Activated naive CD8-positive, alpha-beta T cell treated with anti-CD3 and anti-CD28 coated beads for 36 hours (primary cell): Measurements from ENCODE around the gene GPC5. TPM values are rescaled to one million over a fixed set of nuclear protein-coding genes. Genes with fewer than 3 reads are reported as not detected.
"Not testable (repeated sequence)": the region's sequence is repeated elsewhere in the genome, so short reads cannot be mapped to it uniquely, and the experiment has no call there.

Source experiments
- DNase-seq: peaks from one replicate; pipeline ENCODE4 v3.0.0; 2021
- H3K27ac Mint-ChIP-seq: one replicate; pipeline ENCODE4 v1.8.0; 2022; ENCODE audit warnings: mild to moderate bottlenecking, moderate library complexity, mixed read lengths
- H3K27me3 Mint-ChIP-seq: one replicate; pipeline ENCODE4 v1.8.0; 2022; ENCODE audit warnings: mild to moderate bottlenecking, mixed read lengths
- H3K36me3 Mint-ChIP-seq: one replicate; pipeline ENCODE4 v1.8.0; 2021; ENCODE audit warnings: mild to moderate bottlenecking, mixed read lengths
- H3K4me1 Mint-ChIP-seq: one replicate; pipeline ENCODE4 v1.8.0; 2021; ENCODE audit warnings: mixed read lengths
- H3K4me3 Mint-ChIP-seq: one replicate; pipeline ENCODE4 v1.8.0; 2022; ENCODE audit warnings: mild to moderate bottlenecking, moderate library complexity, mixed read lengths
- H3K9me3 Mint-ChIP-seq: one replicate; pipeline ENCODE4 v1.8.0; 2022; ENCODE audit warnings: mixed read lengths
- total RNA-seq, 2 experiments: library from RNA; stranded (reverse); gene quantifications; one replicate each; pipeline ENCODE4 v1.2.3, GENCODE V29; 2021

GPC5 gene
- total RNA-seq, 2 experiments from 2014 or later: 0.23 TPM; not detected in 1

- Mint-ChIP-seq H3K9me3 (no peaks in the 10 kb centered on the region), H3K4me3 (no peak overlapping the region), H3K27me3 (no peaks in the 10 kb centered on the region), H3K27ac (no peak overlapping the region), H3K36me3 (no peaks in the 10 kb centered on the region), H3K4me1 (no peaks in the 10 kb centered on the region)
- no peak for DNase-seq
Measured at GRCh38 chr13:91647361-91647990, 249.1 kb downstream of the GPC5 start.

- no peaks in the 10 kb centered on the region for H3K27me3 Mint-ChIP-seq
- H3K36me3 Mint-ChIP-seq: no peaks in the 10 kb centered on the region
- H3K4me3 Mint-ChIP-seq: no peak overlapping the region
- no peaks in the 10 kb centered on the region for H3K4me1 Mint-ChIP-seq
- DNase-seq: no peak
- no peak overlapping the region for H3K27ac Mint-ChIP-seq
- H3K9me3 Mint-ChIP-seq: no peaks in the 10 kb centered on the region
Measured at GRCh38 chr13:91648012-91648411, 249.6 kb downstream of the GPC5 start.

- no peaks in the 10 kb centered on the region for H3K36me3 Mint-ChIP-seq
- H3K27me3 Mint-ChIP-seq: no peaks in the 10 kb centered on the region
- H3K4me3 Mint-ChIP-seq: no peak overlapping the region
Measured at GRCh38 chr13:91649456-91649855, 251.0 kb downstream of the GPC5 start.

GRCh38 chr13:91652404-91653301, 254.2 kb downstream of the GPC5 start:
- no peak overlapping the region for H3K27ac Mint-ChIP-seq
- H3K36me3 Mint-ChIP-seq: no peaks in the 10 kb centered on the region
- H3K27me3 Mint-ChIP-seq: no peaks in the 10 kb centered on the region
- H3K4me3 Mint-ChIP-seq: no peak overlapping the region
- H3K4me1 Mint-ChIP-seq: no peaks in the 10 kb centered on the region
- no peak for DNase-seq
- no peaks in the 10 kb centered on the region for H3K9me3 Mint-ChIP-seq

More at GRCh38 chr13:91649456-91649855, 251.0 kb downstream of the GPC5 start:
- no peak overlapping the region for H3K27ac Mint-ChIP-seq
- H3K9me3 Mint-ChIP-seq: no peaks in the 10 kb centered on the region
- no peak for DNase-seq
- no peaks in the 10 kb centered on the region for H3K4me1 Mint-ChIP-seq

- no peak overlapping the region for H3K4me3 Mint-ChIP-seq
- H3K27ac Mint-ChIP-seq: no peak overlapping the region
- H3K36me3 Mint-ChIP-seq: no peaks in the 10 kb centered on the region
- DNase-seq: no peak
- no peaks in the 10 kb centered on the region for H3K27me3 Mint-ChIP-seq
- H3K4me1 Mint-ChIP-seq: no peaks in the 10 kb centered on the region
- no peaks in the 10 kb centered on the region for H3K9me3 Mint-ChIP-seq
Measured at GRCh38 chr13:91655731-91656130, 257.3 kb downstream of the GPC5 start.

- H3K36me3 Mint-ChIP-seq: no peaks in the 10 kb centered on the region
- H3K4me1 Mint-ChIP-seq: no peaks in the 10 kb centered on the region
- no peak for DNase-seq
- H3K9me3 Mint-ChIP-seq: no peaks in the 10 kb centered on the region
- no peaks in the 10 kb centered on the region for H3K27me3 Mint-ChIP-seq
- H3K27ac Mint-ChIP-seq: no peak overlapping the region
- no peak overlapping the region for H3K4me3 Mint-ChIP-seq
Measured at GRCh38 chr13:91657283-91657682, 258.9 kb downstream of the GPC5 start.

- Mint-ChIP-seq H3K9me3 (no peaks in the 10 kb centered on the region), H3K27me3 (no peaks in the 10 kb centered on the region), H3K36me3 (no peaks in the 10 kb centered on the region), H3K27ac (no peak overlapping the region), H3K4me3 (no peak overlapping the region), H3K4me1 (no peaks in the 10 kb centered on the region)
- DNase-seq: no peak
Measured at GRCh38 chr13:91659256-91660075, 261.0 kb downstream of the GPC5 start.

- Mint-ChIP-seq H3K27me3 (no peaks in the 10 kb centered on the region), H3K4me3 (no peak overlapping the region), H3K9me3 (no peaks in the 10 kb centered on the region), H3K27ac (no peak overlapping the region), H3K36me3 (no peaks in the 10 kb centered on the region), H3K4me1 (no peaks in the 10 kb centered on the region)
- no peak for DNase-seq
Measured at GRCh38 chr13:91660076-91660415, 261.6 kb downstream of the GPC5 start.

- H3K27ac Mint-ChIP-seq: no peak overlapping the region
- no peaks in the 10 kb centered on the region for H3K4me1 Mint-ChIP-seq
- H3K36me3 Mint-ChIP-seq: no peaks in the 10 kb centered on the region
- H3K4me3 Mint-ChIP-seq: no peak overlapping the region
- DNase-seq: no peak
- no peaks in the 10 kb centered on the region for H3K27me3 Mint-ChIP-seq
- no peaks in the 10 kb centered on the region for H3K9me3 Mint-ChIP-seq
Measured at GRCh38 chr13:91661692-91662490, 263.5 kb downstream of the GPC5 start.

GRCh38 chr13:91664039-91664438, 265.6 kb downstream of the GPC5 start:
- no peak for DNase-seq
- Mint-ChIP-seq H3K4me3 (no peak overlapping the region), H3K4me1 (no peaks in the 10 kb centered on the region), H3K27ac (no peak overlapping the region), H3K27me3 (peaks cover 4% of the 10 kb centered on the region), H3K9me3 (no peaks in the 10 kb centered on the region), H3K36me3 (no peaks in the 10 kb centered on the region)

- Mint-ChIP-seq H3K4me1 (no peaks in the 10 kb centered on the region), H3K9me3 (no peaks in the 10 kb centered on the region), H3K4me3 (no peak overlapping the region), H3K36me3 (no peaks in the 10 kb centered on the region), H3K27me3 (peaks cover 4% of the 10 kb centered on the region), H3K27ac (no peak overlapping the region)
- DNase-seq: no peak
Measured at GRCh38 chr13:91667486-91667885, 269.1 kb downstream of the GPC5 start.

GRCh38 chr13:91668866-91669495, 270.6 kb downstream of the GPC5 start:
- Mint-ChIP-seq H3K27me3 (peaks cover 4% of the 10 kb centered on the region), H3K36me3 (no peaks in the 10 kb centered on the region), H3K4me1 (no peaks in the 10 kb centered on the region), H3K4me3 (no peak overlapping the region), H3K27ac (no peak overlapping the region), H3K9me3 (no peaks in the 10 kb centered on the region)
- no peak for DNase-seq

GRCh38 chr13:91674347-91674746, 275.9 kb downstream of the GPC5 start:
- not testable (repeated sequence) for H3K27ac Mint-ChIP-seq, H3K27me3 Mint-ChIP-seq, H3K4me3 Mint-ChIP-seq, H3K36me3 Mint-ChIP-seq, H3K9me3 Mint-ChIP-seq, H3K4me1 Mint-ChIP-seq, DNase-seq

GRCh38 chr13:91684746-91685145, 286.3 kb downstream of the GPC5 start:
- no peak overlapping the region for H3K27ac Mint-ChIP-seq
- no peaks in the 10 kb centered on the region for H3K27me3 Mint-ChIP-seq
- no peaks in the 10 kb centered on the region for H3K4me1 Mint-ChIP-seq
- DNase-seq: no peak
- no peak overlapping the region for H3K4me3 Mint-ChIP-seq
- no peaks in the 10 kb centered on the region for H3K36me3 Mint-ChIP-seq
- H3K9me3 Mint-ChIP-seq: no peaks in the 10 kb centered on the region
